ENCODE results near the gene BANP. TPM values are rescaled to one million over a fixed set of nuclear protein-coding genes. Genes with fewer than 3 reads are reported as not detected.
"Not testable (repeated sequence)": the region's sequence is repeated elsewhere in the genome, so short reads cannot be mapped to it uniquely, and the experiment has no call there.

BANP gene
- total and polyA plus RNA-seq, 3 donors from 2014 or later = 25.3 to 60.2 (median 55.9) TPM

DNA sequence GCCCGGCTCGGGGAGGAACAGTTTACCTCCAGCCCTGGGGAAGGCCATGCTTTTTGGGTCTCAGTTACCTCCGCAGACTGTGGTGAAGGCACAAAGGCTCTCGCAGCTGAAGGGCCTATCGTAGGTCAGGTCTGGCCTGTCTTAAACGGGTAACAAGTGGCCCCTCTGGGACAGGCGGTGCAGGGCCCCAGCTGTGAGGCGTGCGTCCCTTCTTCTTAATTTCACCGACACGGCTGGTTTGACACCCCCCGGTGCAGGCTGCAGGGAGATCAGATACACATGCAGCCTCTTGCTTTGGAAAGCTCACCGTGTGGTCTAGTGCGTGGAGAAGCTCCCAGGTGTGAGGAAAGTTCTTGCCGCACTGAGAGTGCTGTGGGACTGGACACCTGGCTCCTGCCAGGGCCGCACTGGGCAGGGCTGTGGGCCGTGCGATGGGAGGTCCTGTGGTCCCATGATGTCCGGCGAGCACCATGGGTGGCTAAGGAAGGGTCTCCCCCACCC, 162.4 kb downstream of the BANP start:
- 90 to 95% methylated on average over 9 to 20 of the region's 20 CpGs for WGBS, 2 donors
- DNase-seq = no peak

DNA sequence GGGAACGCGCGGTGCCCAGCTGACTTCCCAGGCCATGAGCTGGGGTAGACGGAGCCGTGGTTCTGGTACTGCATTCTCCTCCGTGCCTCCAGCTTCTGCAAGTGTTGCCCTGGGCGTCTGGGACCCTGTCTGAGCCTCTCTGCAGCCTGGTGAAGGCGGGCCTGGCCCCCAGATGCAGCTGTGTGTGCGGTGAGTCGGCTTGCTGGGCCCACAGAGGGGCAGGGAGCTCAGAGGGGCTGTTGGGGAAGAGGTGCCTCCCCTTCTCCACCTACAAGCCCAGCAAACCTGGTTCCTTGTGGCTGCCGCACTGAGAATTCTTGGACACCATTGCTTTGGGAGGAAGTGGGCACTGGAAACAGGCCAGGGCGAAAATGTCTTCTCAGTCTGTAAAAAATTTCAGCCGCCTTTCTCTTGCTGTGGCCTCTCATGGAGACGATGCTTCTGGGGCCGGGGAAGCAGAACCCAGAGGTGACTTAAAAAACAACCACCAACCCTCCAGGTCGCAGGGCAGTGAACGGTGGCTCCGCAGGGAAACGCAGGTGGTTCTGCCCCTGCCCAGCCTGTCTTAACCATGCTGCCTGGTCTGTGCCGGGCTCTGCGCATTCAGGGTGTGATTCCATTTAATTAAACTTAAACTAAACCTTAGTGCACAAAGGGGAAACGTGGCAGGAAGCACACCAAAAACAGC, 163.5 kb downstream of the BANP start:
- H3K9me3 ChIP-seq; DNase-seq; intact Hi-C loops (cut with DNase I; ENCODE audit: low total_unique reads); H3K27me3 ChIP-seq; H3K27ac ChIP-seq; H3K36me3 ChIP-seq (ENCODE audit: low read depth, missing control alignments); H3K4me3 ChIP-seq; H3K4me1 ChIP-seq: not testable (repeated sequence)
- WGBS, 2 donors = 79 to 84% methylated on average over 14 to 22 of the region's 22 CpGs

More for the DNA sequence above, 162.4 kb downstream of the BANP start:
- no peaks in the 10 kb centered on the region for H3K27me3 ChIP-seq
- H3K4me3 ChIP-seq = no peak overlapping the region
- H3K27ac ChIP-seq = no peak overlapping the region
- H3K9me3 ChIP-seq = no peaks in the 10 kb centered on the region
- intact Hi-C loops (cut with DNase I; ENCODE audit: low total_unique reads) = no loop called here
- TF ChIP-seq, protein P1, sequence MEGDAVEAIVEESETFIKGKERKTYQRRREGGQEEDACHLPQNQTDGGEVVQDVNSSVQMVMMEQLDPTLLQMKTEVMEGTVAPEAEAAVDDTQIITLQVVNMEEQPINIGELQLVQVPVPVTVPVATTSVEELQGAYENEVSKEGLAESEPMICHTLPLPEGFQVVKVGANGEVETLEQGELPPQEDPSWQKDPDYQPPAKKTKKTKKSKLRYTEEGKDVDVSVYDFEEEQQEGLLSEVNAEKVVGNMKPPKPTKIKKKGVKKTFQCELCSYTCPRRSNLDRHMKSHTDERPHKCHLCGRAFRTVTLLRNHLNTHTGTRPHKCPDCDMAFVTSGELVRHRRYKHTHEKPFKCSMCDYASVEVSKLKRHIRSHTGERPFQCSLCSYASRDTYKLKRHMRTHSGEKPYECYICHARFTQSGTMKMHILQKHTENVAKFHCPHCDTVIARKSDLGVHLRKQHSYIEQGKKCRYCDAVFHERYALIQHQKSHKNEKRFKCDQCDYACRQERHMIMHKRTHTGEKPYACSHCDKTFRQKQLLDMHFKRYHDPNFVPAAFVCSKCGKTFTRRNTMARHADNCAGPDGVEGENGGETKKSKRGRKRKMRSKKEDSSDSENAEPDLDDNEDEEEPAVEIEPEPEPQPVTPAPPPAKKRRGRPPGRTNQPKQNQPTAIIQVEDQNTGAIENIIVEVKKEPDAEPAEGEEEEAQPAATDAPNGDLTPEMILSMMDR (IDR thresholded peaks at IDR 0.05) = no peak
- no peak for TF ChIP-seq POLR2A (IDR thresholded peaks at IDR 0.05)
- H3K4me1 ChIP-seq = no peaks in the 10 kb centered on the region
- no peaks in the 10 kb centered on the region for H3K36me3 ChIP-seq (ENCODE audit: low read depth, missing control alignments)

DNA sequence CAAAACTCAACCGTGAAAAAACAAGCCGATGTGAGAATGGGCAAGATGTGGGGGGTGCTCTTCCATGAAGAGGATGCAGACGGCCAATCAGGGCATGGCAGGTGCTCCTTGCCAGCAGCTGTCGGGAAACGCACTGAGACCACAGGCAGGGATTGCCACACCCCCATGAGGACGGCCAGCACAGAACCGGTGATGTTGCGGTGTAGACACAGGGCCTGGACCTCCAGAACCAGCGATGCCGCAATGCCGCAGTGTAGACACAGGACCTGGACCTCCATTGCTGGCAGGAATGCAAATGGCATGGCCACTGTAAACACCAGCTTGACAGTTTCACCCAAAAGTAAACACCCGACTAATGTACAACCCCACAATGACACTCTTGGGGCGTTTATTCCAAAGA, 164.9 kb downstream of the BANP start:
- Histone ChIP-seq H3K27ac (no peak overlapping the region), H3K4me3 (no peak overlapping the region), H3K9me3 (no peaks in the 10 kb centered on the region), H3K27me3 (no peaks in the 10 kb centered on the region), H3K36me3 (ENCODE audit: low read depth, missing control alignments) (no peaks in the 10 kb centered on the region), H3K4me1 (no peaks in the 10 kb centered on the region)
- intact Hi-C loops (cut with DNase I; ENCODE audit: low total_unique reads) = no loop called here
- DNase-seq = no peak
- 88 to 92% methylated on average over 13 of the region's 13 CpGs for WGBS, 2 donors
- TF ChIP-seq, protein P1 (IDR thresholded peaks at IDR 0.05) = no peak
- TF ChIP-seq POLR2A (IDR thresholded peaks at IDR 0.05) = no peak

DNA sequence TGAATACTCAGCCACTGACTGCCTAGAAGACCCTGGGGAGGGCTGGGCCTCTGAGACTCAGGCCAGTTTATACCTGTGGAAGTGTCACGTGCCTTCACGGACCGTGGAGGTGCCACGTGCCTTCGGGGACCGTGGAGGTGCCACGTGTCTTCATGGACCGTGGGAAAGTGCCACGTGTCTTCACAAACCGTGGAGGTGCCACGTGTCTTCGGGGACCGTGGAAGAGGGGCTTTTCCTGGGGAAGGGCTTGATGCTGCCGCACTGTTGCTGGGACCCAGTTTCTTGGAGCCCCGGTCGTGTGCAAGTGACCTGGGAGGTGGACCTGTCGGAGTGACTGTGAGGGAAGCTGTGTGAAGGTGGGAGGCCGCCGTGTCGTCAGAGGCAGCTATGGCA, 166.2 kb downstream of the BANP start:
- no peaks in the 10 kb centered on the region for H3K4me1 ChIP-seq
- no peak overlapping the region for H3K27ac ChIP-seq
- TF ChIP-seq, protein P1 (IDR thresholded peaks at IDR 0.05) = no peak
- TF ChIP-seq POLR2A (IDR thresholded peaks at IDR 0.05) = no peak
- 87 to 92% methylated on average over 14 to 20 of the region's 20 CpGs for WGBS, 2 donors
- H3K4me3 ChIP-seq = no peak overlapping the region
- intact Hi-C loops (cut with DNase I; ENCODE audit: low total_unique reads) = no loop called here
- no peaks in the 10 kb centered on the region for H3K9me3 ChIP-seq
- DNase-seq = no peak
- no peaks in the 10 kb centered on the region for H3K36me3 ChIP-seq (ENCODE audit: low read depth, missing control alignments)
- no peaks in the 10 kb centered on the region for H3K27me3 ChIP-seq

DNA sequence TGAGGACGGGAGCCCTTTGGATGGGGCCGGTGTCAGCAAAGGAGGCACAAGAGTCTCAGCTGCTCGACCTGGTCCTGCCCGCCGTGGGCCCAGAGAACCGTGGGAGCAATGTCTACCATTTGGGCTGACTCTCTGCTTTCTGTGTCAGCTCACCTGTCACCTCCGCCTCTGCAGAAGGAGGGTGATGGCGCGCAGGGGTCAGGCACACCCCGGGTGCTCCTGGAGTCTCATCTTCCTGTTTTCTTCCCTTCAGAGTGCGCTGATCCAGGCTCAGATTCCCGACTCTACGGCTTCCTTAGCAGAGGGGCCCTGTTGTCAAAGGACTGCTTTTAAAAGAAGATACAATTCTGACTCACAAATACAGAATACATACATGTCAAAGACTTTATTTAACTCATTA, 167.1 kb downstream of the BANP start:
- H3K36me3 ChIP-seq (ENCODE audit: low read depth, missing control alignments) = no peaks in the 10 kb centered on the region
- H3K9me3 ChIP-seq = no peaks in the 10 kb centered on the region
- no peak overlapping the region for H3K27ac ChIP-seq
- no peak for DNase-seq
- no peak overlapping the region for H3K4me3 ChIP-seq
- 78 to 83% methylated on average over 13 of the region's 13 CpGs for WGBS, 2 donors
- no peak for TF ChIP-seq POLR2A (IDR thresholded peaks at IDR 0.05)
- TF ChIP-seq, protein P1 (IDR thresholded peaks at IDR 0.05) = no peak
- no peaks in the 10 kb centered on the region for H3K27me3 ChIP-seq
- intact Hi-C loops (cut with DNase I; ENCODE audit: low total_unique reads) = no loop called here
- no peaks in the 10 kb centered on the region for H3K4me1 ChIP-seq

DNA sequence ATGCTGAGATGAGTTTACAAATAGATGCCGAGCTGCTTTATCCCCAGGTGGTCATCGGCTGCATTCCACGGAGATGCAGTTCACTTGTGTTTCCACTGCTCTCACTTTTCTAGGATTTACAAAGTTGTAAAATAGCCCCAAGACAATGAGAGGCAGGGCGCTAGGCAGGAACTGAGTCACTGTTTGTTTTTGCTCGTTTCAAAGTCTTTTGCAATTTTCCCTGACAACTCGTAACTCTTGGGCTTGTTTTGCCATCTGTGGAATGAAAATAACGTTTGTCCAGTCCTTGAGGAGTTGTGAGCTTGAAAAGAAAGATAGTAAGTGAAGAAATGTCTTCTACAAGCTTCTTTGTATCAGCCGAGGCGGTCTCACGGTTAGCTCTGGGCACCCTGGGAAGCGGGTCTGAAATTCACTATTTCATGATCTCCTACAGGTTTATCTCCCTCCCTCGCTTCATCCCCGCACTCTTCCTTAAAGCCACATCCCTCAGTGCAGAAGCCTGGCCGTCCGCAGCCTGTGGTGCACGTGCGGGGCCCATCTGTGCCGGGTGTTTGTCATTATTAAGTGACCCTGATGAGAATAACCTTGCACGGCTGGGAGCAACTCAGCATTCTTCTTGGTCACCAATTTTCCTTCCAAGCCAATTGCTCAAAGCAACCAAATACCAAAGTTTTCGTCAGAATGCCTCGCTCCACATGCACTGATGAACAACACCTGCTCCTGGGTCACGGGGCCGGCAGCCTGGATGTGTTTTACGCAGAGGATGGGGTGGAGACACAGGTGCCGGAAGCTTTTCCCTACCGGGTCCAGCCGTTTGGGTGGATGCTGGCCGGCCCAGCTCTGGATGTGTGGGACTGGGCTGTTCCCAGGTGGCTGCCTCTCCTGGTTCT, 167.9 kb downstream of the BANP start:
- 44 to 46% methylated on average over 25 to 28 of the region's 28 CpGs for WGBS, 2 donors
- H3K27me3 ChIP-seq; intact Hi-C loops (cut with DNase I; ENCODE audit: low total_unique reads); DNase-seq; H3K27ac ChIP-seq; H3K36me3 ChIP-seq (ENCODE audit: low read depth, missing control alignments); H3K4me1 ChIP-seq; H3K9me3 ChIP-seq; H3K4me3 ChIP-seq: not testable (repeated sequence)

DNA sequence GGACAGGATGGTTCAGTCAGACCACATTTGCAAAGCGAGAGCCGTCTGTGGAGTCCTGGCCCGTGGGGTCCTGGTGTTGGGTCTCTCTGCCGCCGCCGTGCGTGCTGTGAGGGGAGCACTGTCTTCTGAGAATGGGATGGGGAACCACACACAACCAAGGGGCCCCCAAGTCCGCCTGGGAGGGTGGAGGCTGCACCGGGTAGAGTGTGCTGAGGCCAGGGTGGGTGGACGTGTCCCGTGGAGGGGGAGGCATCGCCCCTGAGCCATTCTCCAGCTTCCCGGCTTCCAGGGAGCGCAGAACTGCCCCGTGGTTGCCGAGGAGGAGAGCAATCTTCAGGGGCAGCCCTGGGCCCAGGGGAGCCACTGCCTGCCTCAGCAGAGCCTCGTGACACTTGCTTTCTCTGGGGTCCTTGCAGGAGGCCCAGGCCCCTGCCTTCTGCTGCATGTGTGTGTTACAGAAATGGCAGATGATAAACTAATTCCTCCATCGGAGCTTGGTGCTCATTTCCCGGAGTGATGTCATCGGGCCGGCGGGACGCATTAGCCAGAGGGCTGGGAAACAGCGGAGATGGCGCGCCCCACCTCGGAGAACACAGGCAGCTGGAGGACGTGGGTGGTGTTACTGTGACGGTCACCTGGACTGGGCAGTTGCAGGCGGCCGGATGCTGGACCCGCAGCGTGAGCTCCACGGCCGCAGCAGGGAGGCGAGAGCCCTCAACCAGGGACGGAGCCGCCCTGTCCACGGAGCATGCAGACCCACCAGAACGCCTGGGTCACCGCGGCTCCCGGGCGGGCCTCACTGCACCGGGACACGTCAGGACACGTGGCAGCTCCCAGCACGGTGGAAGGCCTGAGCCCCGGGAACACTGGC, 168.9 kb downstream of the BANP start:
- H3K36me3 ChIP-seq (ENCODE audit: low read depth, missing control alignments); H3K4me3 ChIP-seq; H3K27ac ChIP-seq; DNase-seq; H3K9me3 ChIP-seq; intact Hi-C loops (cut with DNase I; ENCODE audit: low total_unique reads); H3K27me3 ChIP-seq; H3K4me1 ChIP-seq: not testable (repeated sequence)
- 93 to 95% methylated on average over 39 to 49 of the region's 49 CpGs for WGBS, 2 donors
